IMR-90 (cell line): ENCODE measurements around the gene ADAMTS3. TPM values are rescaled to one million over a fixed set of nuclear protein-coding genes. Genes with fewer than 3 reads are reported as not detected.

Experiments
- ATAC-seq: fragments of 200-7000 bp; cut with Tn5 transposase; 2 replicates; pipeline ENCODE4 v1.9.1; 2020; ENCODE audit warnings: low read depth, mild to moderate bottlenecking, moderate library complexity
- BruUV-seq: library from RNA; stranded (reverse); fragments of 400-500 nt; replicated peaks from 2 replicates; lab custom pipeline; 2021; lab: Mats Ljungman, UMichigan
- CTCF ChIA-PET: fragments of 300-600 bp; formaldehyde crosslinking; extraction: SDS; loops from one replicate; lab custom pipeline; 2021; ENCODE audit warnings: antibody characterized with exemption; lab: Yijun Ruan, JAX
- POLR2A ChIA-PET: fragments of 300-600 bp; sonication (Branson Sonifier 250); formaldehyde crosslinking; loops from one replicate; lab custom pipeline; 2022; ENCODE audit warnings: antibody characterized with exemption; ENCODE audit not compliant: unreplicated experiment; lab: Charles Lee
- DNase-seq: peaks from one replicate; pipeline ENCODE4 v3.0.0; 2013
- H2AFZ ChIP-seq: replicated peaks from 2 replicates; pipeline ENCODE3; 2013; ENCODE audit warnings: low read length, mild to moderate bottlenecking; ENCODE audit not compliant: poor library complexity
- H2AK5ac ChIP-seq: 2 replicates; pipeline ENCODE4 v1.6.1; 2013; ENCODE audit warnings: low read depth, low read length, inconsistent platforms
- H2AK9ac ChIP-seq: replicated peaks from 2 replicates; pipeline ENCODE3; 2013; ENCODE audit warnings: mild to moderate bottlenecking, low read depth, low read length, moderate library complexity; ENCODE audit not compliant: poor library complexity
- H2BK120ac ChIP-seq: 2 replicates; pipeline ENCODE4 v1.6.1; 2013; ENCODE audit warnings: low read depth, low read length, inconsistent platforms
- H2BK15ac ChIP-seq: 3 replicates; pipeline ENCODE4 v1.6.1; 2013; ENCODE audit warnings: low read depth, low read length, inconsistent platforms
- H2BK20ac ChIP-seq: 2 replicates; pipeline ENCODE4 v1.6.1; 2013; ENCODE audit warnings: low read depth, mild to moderate bottlenecking, inconsistent platforms, low read length, moderate library complexity
- H2BK5ac ChIP-seq: 2 replicates; pipeline ENCODE4 v1.6.1; 2013; ENCODE audit warnings: mild to moderate bottlenecking, low read depth, low read length, inconsistent platforms; ENCODE audit not compliant: poor library complexity, severe bottlenecking
- H3K14ac ChIP-seq: replicated peaks from 2 replicates; pipeline ENCODE4 v1.6.1; 2013; ENCODE audit warnings: low read depth, low read length, inconsistent platforms
- H3K18ac ChIP-seq: 2 replicates; pipeline ENCODE4 v1.6.1; 2013; ENCODE audit warnings: low read depth, low read length, control low read depth
- H3K23ac ChIP-seq: 2 replicates; pipeline ENCODE4 v1.6.1; 2013; ENCODE audit warnings: low read depth, low read length, inconsistent platforms
- H3K27ac ChIP-seq: 2 replicates; pipeline ENCODE4 v1.5.1; 2013; ENCODE audit warnings: mild to moderate bottlenecking, control low read depth, low read length; ENCODE audit not compliant: insufficient read depth
- H3K27me3 ChIP-seq: 2 replicates; pipeline ENCODE4 v1.6.1; 2013; ENCODE audit warnings: low read length; ENCODE audit not compliant: control insufficient read depth, insufficient read depth
- H3K36me3 ChIP-seq: 2 replicates; pipeline ENCODE4 v1.6.1; 2013; ENCODE audit warnings: low read length, mixed read lengths; ENCODE audit not compliant: control insufficient read depth, insufficient read depth
- H3K4ac ChIP-seq: 2 replicates; pipeline ENCODE4 v1.6.1; 2013; ENCODE audit warnings: low read depth, low read length, inconsistent platforms
- H3K4me1 ChIP-seq: 2 replicates; pipeline ENCODE4 v1.6.1; 2013; ENCODE audit warnings: low read length, mixed read lengths; ENCODE audit not compliant: control insufficient read depth, insufficient read depth
- H3K4me2 ChIP-seq: 2 replicates; pipeline ENCODE4 v1.6.1; 2013; ENCODE audit warnings: low read depth, mild to moderate bottlenecking, control low read depth, low read length, moderate library complexity
- H3K4me3 ChIP-seq: 2 replicates; pipeline ENCODE4 v1.5.1; 2013; ENCODE audit warnings: low read depth, mild to moderate bottlenecking, control low read depth, low read length, moderate library complexity; ENCODE audit not compliant: insufficient read depth
- H3K56ac ChIP-seq: 2 replicates; pipeline ENCODE4 v1.6.1; 2013; ENCODE audit warnings: low read length, inconsistent platforms; ENCODE audit not compliant: insufficient read depth; ENCODE audit errors: extremely low read depth
- H3K79me1 ChIP-seq, 2 experiments: 2 replicates each; pipeline ENCODE4 v1.6.1; 2013; ENCODE audit warnings: low read length in 2 of 2, inconsistent platforms in 1 of 2, low read depth in 1 of 2
- H3K9ac ChIP-seq: 2 replicates; pipeline ENCODE4 v1.6.1; 2013; ENCODE audit warnings: low read depth, low read length, control low read depth
- H3K9me1 ChIP-seq: 2 replicates; pipeline ENCODE4 v1.6.1; 2013; ENCODE audit warnings: low read length, inconsistent platforms; ENCODE audit not compliant: insufficient read depth
- H3K9me3 ChIP-seq: 2 replicates; pipeline ENCODE4 v1.6.1; 2013; ENCODE audit warnings: low read length; ENCODE audit not compliant: control insufficient read depth, insufficient read depth
- H4K20me1 ChIP-seq: 2 replicates; pipeline ENCODE4 v1.6.1; 2013; ENCODE audit warnings: low read length, inconsistent platforms; ENCODE audit not compliant: insufficient read depth
- H4K5ac ChIP-seq: 2 replicates; pipeline ENCODE4 v1.6.1; 2013; ENCODE audit warnings: mild to moderate bottlenecking, low read depth, low read length, control low read depth
- H4K8ac ChIP-seq, 2 experiments: 2 replicates each; pipeline ENCODE4 v1.6.1; 2013; ENCODE audit warnings: low read depth in 2 of 2, low read length in 2 of 2, control low read depth in 1 of 2, inconsistent platforms in 1 of 2
- H4K91ac ChIP-seq: 2 replicates; pipeline ENCODE4 v1.6.1; 2013; ENCODE audit warnings: low read depth, low read length, inconsistent platforms; ENCODE audit not compliant: insufficient read depth
- CEBPB ChIP-seq: IDR thresholded peaks from 2 replicates; pipeline ENCODE4 v1.6.1; 2012; ENCODE audit warnings: low read depth, low read length, improper control_type of control experiment
- CHD1 ChIP-seq: IDR thresholded peaks from 2 replicates; pipeline ENCODE4 v1.6.1; 2012; ENCODE audit warnings: low read depth, low read length, improper control_type of control experiment
- CTCF ChIP-seq: conservative IDR thresholded peaks from 2 replicates; pipeline ENCODE4 v1.5.1; 2012; ENCODE audit warnings: mild to moderate bottlenecking, low read depth, low read length, improper control_type of control experiment
- ELK1 ChIP-seq: fragments of 150-350 bp; IDR thresholded peaks from 2 replicates; pipeline ENCODE4 v1.6.1; 2016; ENCODE audit warnings: low read depth, mild to moderate bottlenecking, low read length, moderate library complexity, borderline replicate concordance
- FOS ChIP-seq: fragments of 150-350 bp; IDR thresholded peaks from 2 replicates; pipeline ENCODE4 v1.6.1; 2016; ENCODE audit warnings: low read depth, low read length
- MAFK ChIP-seq: IDR thresholded peaks from 2 replicates; pipeline ENCODE4 v1.6.1; 2012; ENCODE audit warnings: low read depth, low read length, improper control_type of control experiment
- MXI1 ChIP-seq: IDR thresholded peaks from 2 replicates; pipeline ENCODE4 v1.6.1; 2012; ENCODE audit warnings: low read depth, mild to moderate bottlenecking, low read length, moderate library complexity, borderline replicate concordance
- NFE2L2 ChIP-seq: fragments of 150-350 bp; IDR thresholded peaks from 2 replicates; pipeline ENCODE4 v1.6.1; 2016; ENCODE audit warnings: low read depth, mild to moderate bottlenecking, low read length
- POLR2A ChIP-seq: IDR thresholded peaks from 2 replicates; pipeline ENCODE4 v1.6.1; 2012; ENCODE audit warnings: mild to moderate bottlenecking, low read depth, low read length
- RAD21 ChIP-seq: IDR thresholded peaks from 2 replicates; pipeline ENCODE4 v1.6.1; 2012; ENCODE audit warnings: low read length, improper control_type of control experiment
- RCOR1 ChIP-seq: IDR thresholded peaks from 2 replicates; pipeline ENCODE4 v1.6.1; 2012; ENCODE audit warnings: mild to moderate bottlenecking, low read length, improper control_type of control experiment; ENCODE audit not compliant: insufficient replicate concordance
- RFX5 ChIP-seq: IDR thresholded peaks from 2 replicates; pipeline ENCODE4 v1.8.0; 2012; ENCODE audit warnings: low read depth, mild to moderate bottlenecking, low read length, moderate library complexity
- SMC3 ChIP-seq: fragments of 150-350 bp; IDR thresholded peaks from 2 replicates; pipeline ENCODE4 v1.6.1; 2016; ENCODE audit warnings: low read depth, mild to moderate bottlenecking, antibody characterized with exemption, low read length, moderate library complexity
- WGBS, 2 experiments: methylation state at CpG; one replicate each; pipeline versions ENCODE4 v1.1.5 to v1.1.7; 2013; ENCODE audit warnings: missing lambda C conversion rate in 2 of 2; ENCODE audit not compliant: insufficient read length in 1 of 2; ENCODE audit errors: extremely low coverage in 2 of 2; 5-methylcytosine and 5-hydroxymethylcytosine counted together
- dilution Hi-C: fragments of 300-500 bp; cut with HindIII; formaldehyde crosslinking; loops from one replicate; pipeline ENCODE4 v1.14.3; 2018; ENCODE audit warnings: low sequenced_read_pairs; ENCODE audit not compliant: unreplicated experiment
- in situ Hi-C: fragments of 300-500 bp; cut with MboI; formaldehyde crosslinking; loops from 3 replicates; pipeline ENCODE4 v1.14.3; 2019; ENCODE audit warnings: low sequenced_read_pairs, inconsistent platforms, mixed read lengths
- intact Hi-C: fragments of 100-400 bp; cut with micrococcal nuclease; formaldehyde crosslinking; loops from 2 replicates; pipeline ENCODE4 v1.10.0; 2022
- polyA plus RNA-seq, 3 experiments: library from polyadenylated mRNA; depleted of rRNA; stranded (reverse); fragments of >200 nt; gene quantifications; 2 replicates each; pipeline ENCODE4 v1.2.3, GENCODE V29; 2012; ENCODE audit warnings: low replicate concordance in 1 of 3
- total RNA-seq: library from RNA; depleted of rRNA; stranded (reverse); fragments of >200 nt; gene quantifications from 2 replicates; pipeline ENCODE4 v1.2.3, GENCODE V29; 2012

The ADAMTS3 gene
- total and polyA plus RNA-seq, 2 of the 4 experiments (the other 2 are of a cell fraction), result 0.68 to 2.9 TPM

GRCh38 chr4:72525938-72526337 is 43.1 kb downstream of the ADAMTS3 start:
- Histone ChIP-seq H3K9ac (no peak overlapping the region), H4K91ac (no peak overlapping the region), H2BK15ac (no peak overlapping the region), H3K56ac (no peak overlapping the region), H2BK120ac (no peak overlapping the region), H3K23ac (no peak overlapping the region), H4K5ac (no peak overlapping the region), H3K27me3 (no peaks in the 10 kb centered on the region), H3K4ac (no peak overlapping the region), H3K9me1 (no peaks in the 10 kb centered on the region), H2BK5ac (no peak overlapping the region), H3K18ac (no peak overlapping the region), H3K27ac (no peak overlapping the region), H2AFZ (peak overlapping the region; percentile 63), H3K4me1 (no peaks in the 10 kb centered on the region), H3K9me3 (no peaks in the 10 kb centered on the region), H3K79me1 (no peaks in the 10 kb centered on the region), H4K8ac (no peak overlapping the region), H2AK9ac (no peak overlapping the region), H3K36me3 (no peaks in the 10 kb centered on the region), H3K14ac (no peak overlapping the region), H3K4me2 (no peak overlapping the region), H4K20me1 (no peaks in the 10 kb centered on the region), H2AK5ac (no peak overlapping the region), H2BK20ac (no peak overlapping the region), H3K4me3 (no peak overlapping the region)
- intact Hi-C loops (no loop called here), dilution Hi-C loops (no loop called here), in situ Hi-C loops (no loop called here)
- CTCF ChIA-PET, result interaction anchor here (1.5 kb wide), 1 partner anchor 42 kb away, joined by 4 read pairs; no protein-coding TSS in a partner anchor
- ATAC-seq, result no peak; the same call in 1 of the 2 replicates
- no CpG with 5 or more reads among the region's 2 CpGs for WGBS, 2 experiments
- BruUV-seq, result no TSS peak
- POLR2A ChIA-PET, result no interaction called here
- peak; percentile 43 for DNase-seq
- no peak for TF ChIP-seq RAD21
- TF ChIP-seq SMC3, result no peak
- TF ChIP-seq CHD1, result no peak
- no peak for TF ChIP-seq RFX5
- TF ChIP-seq MXI1, result no peak
- no peak for TF ChIP-seq POLR2A
- no peak for TF ChIP-seq FOS
- TF ChIP-seq CTCF, result no peak
- no peak for TF ChIP-seq CEBPB
- no peak for TF ChIP-seq RCOR1
- TF ChIP-seq NFE2L2, result no peak
- TF ChIP-seq MAFK, result no peak
- TF ChIP-seq ELK1, result no peak
